Coronary artery (tissue), 2 donors: ENCODE measurements around the gene LRRC75A.

ENCODE experiments used
- DNase-seq: peaks from one replicate; pipeline ENCODE4 v3.0.0-alpha.2; 2017; ENCODE audit warnings: low spot score
- H3K27ac ChIP-seq, 2 donors: fragments of 200-600 bp; sonication (generic); one replicate each; pipeline ENCODE4 v1.5.1; 2016 to 2019
- H3K4me3 ChIP-seq: fragments of 200-600 bp; sonication (generic); 2 replicates; pipeline ENCODE4 v1.5.1; 2016; ENCODE audit warnings: mild to moderate bottlenecking, moderate library complexity
- CTCF ChIP-seq: fragments of 200-600 bp; sonication (generic); IDR thresholded peaks from one replicate; pipeline ENCODE4 v1.5.1; 2019; ENCODE audit warnings: antibody characterized with exemption

LRRC75A gene

GRCh38 chr17:16507918-16508533, 16.0 kb upstream of the LRRC75A start:
- Histone ChIP-seq H3K27ac (no peak overlapping the region), H3K4me3 (no peak overlapping the region)
- no peak for TF ChIP-seq CTCF
- no peak for DNase-seq

DNA sequence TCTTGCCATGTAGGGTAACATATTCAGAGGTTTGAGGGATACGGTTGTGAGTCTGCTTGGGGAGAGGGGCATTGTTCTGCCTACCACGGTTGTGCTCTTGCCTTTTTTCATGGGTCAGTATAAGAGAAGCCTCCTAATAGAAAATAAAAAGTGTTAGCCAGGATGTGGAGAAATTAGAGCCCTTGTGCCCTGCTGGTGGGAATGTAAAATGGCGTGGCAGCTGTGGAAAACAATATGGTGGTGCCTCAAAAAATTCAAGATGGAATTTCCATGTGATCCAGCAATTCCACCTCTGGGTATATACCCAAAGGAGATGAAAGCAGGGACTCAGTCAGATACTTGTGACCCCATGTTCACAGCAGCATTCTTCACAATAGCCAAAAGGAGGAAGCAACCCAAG, 14.2 kb upstream of the LRRC75A start:
- no peak for TF ChIP-seq CTCF
- Histone ChIP-seq H3K27ac (no peak overlapping the region), H3K4me3 (no peak overlapping the region)
- no peak for DNase-seq

DNA sequence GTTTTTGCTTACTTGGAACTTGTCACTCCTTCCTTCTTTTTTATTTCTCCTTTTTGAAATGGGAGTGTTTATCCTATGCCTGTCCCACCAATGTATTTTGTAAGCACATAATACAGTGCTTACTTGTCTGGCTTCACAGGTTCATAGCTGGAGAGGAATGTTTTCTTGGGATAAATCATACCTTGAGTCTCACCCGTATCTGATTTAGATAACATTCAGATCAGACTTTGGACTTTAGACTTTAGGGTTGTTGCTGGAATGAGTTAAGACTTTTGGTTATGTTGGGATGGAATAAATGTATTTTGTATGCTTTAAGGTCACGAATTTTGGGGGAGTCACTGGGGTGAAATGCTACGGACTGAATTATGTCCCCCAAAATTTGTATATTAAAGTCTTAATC, 13.0 kb upstream of the LRRC75A start:
- no peak for DNase-seq
- Histone ChIP-seq H3K4me3 (no peak overlapping the region), H3K27ac (no peak overlapping the region)
- no peak for TF ChIP-seq CTCF

DNA sequence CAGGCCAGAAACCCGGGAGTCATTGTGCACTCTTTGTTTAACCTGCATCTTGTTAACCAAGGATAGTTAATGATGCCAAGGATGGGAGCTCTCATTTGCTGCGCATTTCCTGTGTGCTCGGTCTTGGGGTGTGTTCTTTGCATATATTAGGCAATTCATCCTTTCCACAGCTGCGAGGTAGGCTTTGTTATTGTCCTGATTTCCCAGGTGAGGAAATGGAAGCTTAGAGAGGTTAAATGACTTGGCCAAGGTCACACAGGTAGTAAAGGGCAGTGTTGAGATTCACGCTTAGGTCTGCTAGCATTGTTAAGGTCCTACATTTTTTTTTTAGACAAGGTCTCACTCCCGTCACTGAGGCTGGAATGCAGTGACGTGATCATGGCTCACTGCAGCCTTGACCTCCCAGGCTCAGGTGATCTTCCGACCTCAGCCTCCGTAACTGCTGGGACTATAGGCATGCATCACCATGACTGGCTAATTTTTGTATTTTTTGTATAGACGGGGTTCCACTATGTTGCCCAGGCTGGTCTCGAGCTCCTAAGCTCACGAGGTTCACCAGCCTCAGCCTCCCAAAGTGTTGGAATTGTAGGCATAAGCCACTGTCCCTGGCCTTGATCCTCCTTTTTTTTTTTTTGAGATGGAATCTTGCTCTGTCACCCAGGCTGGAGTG, 5.0 kb upstream of the LRRC75A start:
- Histone ChIP-seq H3K27ac (no peak overlapping the region), H3K4me3 (no peak overlapping the region)
- no peak for DNase-seq
- TF ChIP-seq CTCF: no peak

DNA sequence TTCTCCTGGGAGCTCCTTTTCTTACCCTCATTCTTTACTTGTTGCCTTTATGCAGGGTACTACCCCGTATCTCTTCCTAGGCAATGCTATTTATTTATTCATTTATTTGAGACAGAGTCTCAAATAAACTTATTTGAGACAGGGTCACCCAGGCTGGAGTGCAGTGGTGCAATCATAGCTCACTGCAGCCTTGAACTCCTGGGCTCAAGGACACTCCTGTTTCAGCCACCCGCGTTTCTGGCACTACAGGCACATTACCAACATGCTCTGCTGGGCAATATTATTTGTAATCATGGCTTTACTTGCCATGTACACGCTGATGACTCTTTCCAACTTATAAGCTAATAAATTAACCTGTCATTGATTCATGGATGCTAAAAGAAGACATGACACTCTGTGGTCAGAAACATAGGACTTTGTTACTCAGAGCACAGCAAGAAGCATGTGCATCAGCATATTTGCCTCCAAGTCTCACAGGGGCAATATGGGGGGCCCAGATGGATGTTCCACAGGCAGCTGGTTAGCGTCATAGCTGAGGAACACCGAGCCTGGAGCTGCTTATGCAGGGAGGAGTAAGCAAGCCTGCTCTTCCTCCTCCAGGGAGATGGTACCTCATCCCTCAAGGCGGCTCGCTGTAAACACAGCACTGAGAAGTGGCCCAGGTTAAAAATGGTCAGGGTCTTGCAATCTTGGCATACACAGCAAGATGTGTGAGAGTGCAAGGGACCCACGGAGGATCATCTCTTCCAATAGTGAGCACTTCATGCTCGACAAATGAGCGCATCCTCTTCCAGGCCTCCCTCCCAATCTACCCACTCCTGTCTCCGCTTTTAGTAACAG, 4.2 kb upstream of the LRRC75A start:
- no peak for DNase-seq
- Histone ChIP-seq H3K4me3 (no peak overlapping the region), H3K27ac (no peak overlapping the region)
- no peak for TF ChIP-seq CTCF

DNA sequence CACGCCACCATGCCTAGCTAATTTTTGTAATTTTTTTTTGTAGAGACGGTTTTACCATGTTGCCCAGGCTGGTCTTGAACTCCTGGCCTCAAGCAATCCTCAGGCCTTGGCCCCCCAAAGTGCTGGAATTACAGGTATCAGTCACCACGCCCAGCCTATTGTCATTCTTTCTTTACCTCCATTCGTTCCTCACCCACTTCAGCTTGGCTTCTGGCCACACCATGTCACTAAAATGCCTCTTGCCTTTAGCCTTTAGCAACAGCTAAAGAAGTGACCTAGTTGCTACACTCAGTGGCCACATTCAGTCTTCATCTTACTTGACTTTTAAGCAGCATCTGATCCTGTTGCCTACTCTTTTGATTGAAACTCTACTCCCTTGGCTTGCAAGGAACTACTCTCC, 3.6 kb upstream of the LRRC75A start:
- H3K4me3 ChIP-seq: no peak overlapping the region
- TF ChIP-seq CTCF: no peak
- DNase-seq: no peak
- no peak overlapping the region for H3K27ac ChIP-seq
